Stomach (tissue), 4 donors: ENCODE measurements around the gene C19orf25.

Experiments
- CTCF ChIP-seq, 7 experiments: fragments of 450-650 bp in 4 of 7; fragments of 200-600 bp in 3 of 7; sonication (generic) in 3 of 7; IDR thresholded peaks; one replicate each; pipeline ENCODE4 v1.5.1; 2016 to 2019; ENCODE audit warnings: antibody characterized with exemption in 7 of 7, control low read depth in 2 of 7, mild to moderate bottlenecking in 1 of 7
- POLR2A ChIP-seq, 4 donors: fragments of 450-650 bp; IDR thresholded peaks; one replicate each; pipeline ENCODE4 v1.6.1; 2016; ENCODE audit warnings: antibody characterized with exemption in 4 of 4, control low read depth in 2 of 4, mild to moderate bottlenecking in 1 of 4, moderate library complexity in 1 of 4
- POLR2AphosphoS5 ChIP-seq, 3 donors: sonication (generic); formaldehyde crosslinking; IDR thresholded peaks; one replicate each; pipeline ENCODE4 v1.6.1; 2016; ENCODE audit warnings: antibody characterized with exemption in 3 of 3

GRCh38 chr19:1491849-1492170 lies 12.8 kb upstream of the C19orf25 start:
- TF ChIP-seq POLR2AphosphoS5 (IDR thresholded peaks at IDR 0.05) (no peak), POLR2A (IDR thresholded peaks at IDR 0.05) (no peak), CTCF (IDR thresholded peaks at IDR 0.05) (no peak)
